IMR-90 (cell line): ENCODE measurements around the gene EML6. TPM values are rescaled to one million over a fixed set of nuclear protein-coding genes. Genes with fewer than 3 reads are reported as not detected.

ENCODE experiments used
- ATAC-seq: fragments of 200-7000 bp; cut with Tn5 transposase; 2 replicates; pipeline ENCODE4 v1.9.1; 2020; ENCODE audit warnings: low read depth, mild to moderate bottlenecking, moderate library complexity
- BruUV-seq: library from RNA; stranded (reverse); fragments of 400-500 nt; replicated peaks from 2 replicates; lab custom pipeline; 2021; lab: Mats Ljungman, UMichigan
- CTCF ChIA-PET: fragments of 300-600 bp; formaldehyde crosslinking; extraction: SDS; loops from one replicate; lab custom pipeline; 2021; ENCODE audit warnings: antibody characterized with exemption; lab: Yijun Ruan, JAX
- POLR2A ChIA-PET: fragments of 300-600 bp; sonication (Branson Sonifier 250); formaldehyde crosslinking; loops from one replicate; lab custom pipeline; 2022; ENCODE audit warnings: antibody characterized with exemption; ENCODE audit not compliant: unreplicated experiment; lab: Charles Lee
- DNase-seq: peaks from one replicate; pipeline ENCODE4 v3.0.0; 2013
- H2AFZ ChIP-seq: replicated peaks from 2 replicates; pipeline ENCODE3; 2013; ENCODE audit warnings: low read length, mild to moderate bottlenecking; ENCODE audit not compliant: poor library complexity
- H2AK5ac ChIP-seq: 2 replicates; pipeline ENCODE4 v1.6.1; 2013; ENCODE audit warnings: low read depth, low read length, inconsistent platforms
- H2AK9ac ChIP-seq: replicated peaks from 2 replicates; pipeline ENCODE3; 2013; ENCODE audit warnings: mild to moderate bottlenecking, low read depth, low read length, moderate library complexity; ENCODE audit not compliant: poor library complexity
- H2BK120ac ChIP-seq: 2 replicates; pipeline ENCODE4 v1.6.1; 2013; ENCODE audit warnings: low read depth, low read length, inconsistent platforms
- H2BK15ac ChIP-seq: 3 replicates; pipeline ENCODE4 v1.6.1; 2013; ENCODE audit warnings: low read depth, low read length, inconsistent platforms
- H2BK20ac ChIP-seq: 2 replicates; pipeline ENCODE4 v1.6.1; 2013; ENCODE audit warnings: low read depth, mild to moderate bottlenecking, inconsistent platforms, low read length, moderate library complexity
- H2BK5ac ChIP-seq: 2 replicates; pipeline ENCODE4 v1.6.1; 2013; ENCODE audit warnings: mild to moderate bottlenecking, low read depth, low read length, inconsistent platforms; ENCODE audit not compliant: poor library complexity, severe bottlenecking
- H3K14ac ChIP-seq: replicated peaks from 2 replicates; pipeline ENCODE4 v1.6.1; 2013; ENCODE audit warnings: low read depth, low read length, inconsistent platforms
- H3K18ac ChIP-seq: 2 replicates; pipeline ENCODE4 v1.6.1; 2013; ENCODE audit warnings: low read depth, low read length, control low read depth
- H3K23ac ChIP-seq: 2 replicates; pipeline ENCODE4 v1.6.1; 2013; ENCODE audit warnings: low read depth, low read length, inconsistent platforms
- H3K27ac ChIP-seq: 2 replicates; pipeline ENCODE4 v1.5.1; 2013; ENCODE audit warnings: mild to moderate bottlenecking, control low read depth, low read length; ENCODE audit not compliant: insufficient read depth
- H3K27me3 ChIP-seq: 2 replicates; pipeline ENCODE4 v1.6.1; 2013; ENCODE audit warnings: low read length; ENCODE audit not compliant: control insufficient read depth, insufficient read depth
- H3K36me3 ChIP-seq: 2 replicates; pipeline ENCODE4 v1.6.1; 2013; ENCODE audit warnings: low read length, mixed read lengths; ENCODE audit not compliant: control insufficient read depth, insufficient read depth
- H3K4ac ChIP-seq: 2 replicates; pipeline ENCODE4 v1.6.1; 2013; ENCODE audit warnings: low read depth, low read length, inconsistent platforms
- H3K4me1 ChIP-seq: 2 replicates; pipeline ENCODE4 v1.6.1; 2013; ENCODE audit warnings: low read length, mixed read lengths; ENCODE audit not compliant: control insufficient read depth, insufficient read depth
- H3K4me2 ChIP-seq: 2 replicates; pipeline ENCODE4 v1.6.1; 2013; ENCODE audit warnings: low read depth, mild to moderate bottlenecking, control low read depth, low read length, moderate library complexity
- H3K4me3 ChIP-seq: 2 replicates; pipeline ENCODE4 v1.5.1; 2013; ENCODE audit warnings: low read depth, mild to moderate bottlenecking, control low read depth, low read length, moderate library complexity; ENCODE audit not compliant: insufficient read depth
- H3K56ac ChIP-seq: 2 replicates; pipeline ENCODE4 v1.6.1; 2013; ENCODE audit warnings: low read length, inconsistent platforms; ENCODE audit not compliant: insufficient read depth; ENCODE audit errors: extremely low read depth
- H3K79me1 ChIP-seq, 2 experiments: 2 replicates each; pipeline ENCODE4 v1.6.1; 2013; ENCODE audit warnings: low read length in 2 of 2, inconsistent platforms in 1 of 2, low read depth in 1 of 2
- H3K9ac ChIP-seq: 2 replicates; pipeline ENCODE4 v1.6.1; 2013; ENCODE audit warnings: low read depth, low read length, control low read depth
- H3K9me1 ChIP-seq: 2 replicates; pipeline ENCODE4 v1.6.1; 2013; ENCODE audit warnings: low read length, inconsistent platforms; ENCODE audit not compliant: insufficient read depth
- H3K9me3 ChIP-seq: 2 replicates; pipeline ENCODE4 v1.6.1; 2013; ENCODE audit warnings: low read length; ENCODE audit not compliant: control insufficient read depth, insufficient read depth
- H4K20me1 ChIP-seq: 2 replicates; pipeline ENCODE4 v1.6.1; 2013; ENCODE audit warnings: low read length, inconsistent platforms; ENCODE audit not compliant: insufficient read depth
- H4K5ac ChIP-seq: 2 replicates; pipeline ENCODE4 v1.6.1; 2013; ENCODE audit warnings: mild to moderate bottlenecking, low read depth, low read length, control low read depth
- H4K8ac ChIP-seq, 2 experiments: 2 replicates each; pipeline ENCODE4 v1.6.1; 2013; ENCODE audit warnings: low read depth in 2 of 2, low read length in 2 of 2, control low read depth in 1 of 2, inconsistent platforms in 1 of 2
- H4K91ac ChIP-seq: 2 replicates; pipeline ENCODE4 v1.6.1; 2013; ENCODE audit warnings: low read depth, low read length, inconsistent platforms; ENCODE audit not compliant: insufficient read depth
- BHLHE40 ChIP-seq: fragments of 150-350 bp; IDR thresholded peaks from 2 replicates; pipeline ENCODE4 v1.6.1; 2016; ENCODE audit warnings: mild to moderate bottlenecking, low read depth, low read length
- MAFK ChIP-seq: IDR thresholded peaks from 2 replicates; pipeline ENCODE4 v1.6.1; 2012; ENCODE audit warnings: low read depth, low read length, improper control_type of control experiment
- WGBS, 2 experiments: methylation state at CpG; one replicate each; pipeline versions ENCODE4 v1.1.5 to v1.1.7; 2013; ENCODE audit warnings: missing lambda C conversion rate in 2 of 2; ENCODE audit not compliant: insufficient read length in 1 of 2; ENCODE audit errors: extremely low coverage in 2 of 2; 5-methylcytosine and 5-hydroxymethylcytosine counted together
- dilution Hi-C: fragments of 300-500 bp; cut with HindIII; formaldehyde crosslinking; loops from one replicate; pipeline ENCODE4 v1.14.3; 2018; ENCODE audit warnings: low sequenced_read_pairs; ENCODE audit not compliant: unreplicated experiment
- in situ Hi-C: fragments of 300-500 bp; cut with MboI; formaldehyde crosslinking; loops from 3 replicates; pipeline ENCODE4 v1.14.3; 2019; ENCODE audit warnings: low sequenced_read_pairs, inconsistent platforms, mixed read lengths
- intact Hi-C: fragments of 100-400 bp; cut with micrococcal nuclease; formaldehyde crosslinking; loops from 2 replicates; pipeline ENCODE4 v1.10.0; 2022
- polyA plus RNA-seq, 3 experiments: library from polyadenylated mRNA; depleted of rRNA; stranded (reverse); fragments of >200 nt; gene quantifications; 2 replicates each; pipeline ENCODE4 v1.2.3, GENCODE V29; 2012; ENCODE audit warnings: low replicate concordance in 1 of 3
- total RNA-seq: library from RNA; depleted of rRNA; stranded (reverse); fragments of >200 nt; gene quantifications from 2 replicates; pipeline ENCODE4 v1.2.3, GENCODE V29; 2012

Gene EML6
- total and polyA plus RNA-seq, 2 of the 4 experiments (the other 2 are of a cell fraction), result 0.18 to 0.19 TPM

DNA sequence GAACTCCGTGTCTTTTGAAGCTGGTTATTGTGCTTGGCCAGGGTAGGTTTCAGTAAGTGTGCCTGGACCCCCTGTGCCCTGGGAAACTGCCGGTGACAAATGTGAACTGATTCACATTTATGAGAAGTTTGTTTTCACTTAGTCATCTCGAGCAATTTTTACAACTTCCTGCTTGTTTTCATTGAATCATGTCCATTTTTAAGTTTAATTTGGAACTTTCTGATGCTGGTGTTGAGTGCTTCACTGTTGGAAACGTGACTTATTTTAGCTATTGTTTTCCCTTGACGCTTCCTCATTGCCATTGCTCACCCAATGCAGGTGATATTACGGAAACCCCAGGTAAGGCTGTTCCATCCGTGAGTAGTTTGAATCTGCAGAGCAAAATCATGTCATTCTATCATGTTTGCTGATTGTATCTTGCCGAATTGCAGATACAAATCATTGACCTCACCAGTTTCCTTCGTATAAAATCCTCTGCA, 229.6 kb downstream of the EML6 start:
- dilution Hi-C loops (no loop called here), intact Hi-C loops (no loop called here), in situ Hi-C loops (no loop called here)
- H3K9me1 ChIP-seq, result peaks cover 34% of the 10 kb centered on the region
- no peak overlapping the region for H2AFZ ChIP-seq
- 0 out of 2 replicates have a peak overlapping the region, but pooled peaks have one; percentile 83 for H2BK20ac ChIP-seq
- peaks cover 19% of the 10 kb centered on the region for H3K4me1 ChIP-seq
- H2AK9ac ChIP-seq, result no peak overlapping the region
- no peak overlapping the region for H3K4me3 ChIP-seq
- H3K9ac ChIP-seq, result no peak overlapping the region
- no peaks in the 10 kb centered on the region for H4K20me1 ChIP-seq
- H3K79me1 ChIP-seq, result peaks cover 0 to 25% of the 10 kb centered on the region in 2 experiments; a peak in 3 of 4 replicates
- H3K27me3 ChIP-seq, result no peaks in the 10 kb centered on the region
- peak overlapping the region; percentile 60; the same call in 1 of the 3 replicates for H2BK15ac ChIP-seq
- WGBS, 2 experiments, result no CpG with 5 or more reads among the region's 9 CpGs
- no peak overlapping the region for H3K27ac ChIP-seq
- H3K23ac ChIP-seq, result no peak overlapping the region
- TF ChIP-seq MAFK (no peak), BHLHE40 (peak; percentile 5; the same call in 1 of the 2 replicates)
- 0 out of 2 replicates have a peak overlapping the region, but pooled peaks have one; percentile 29 for H3K14ac ChIP-seq
- no peak overlapping the region for H3K18ac ChIP-seq
- ChIA-PET CTCF (interaction anchor here (0.7 kb wide), 1 partner anchor 115 kb away, joined by 5 read pairs; no protein-coding TSS in a partner anchor), POLR2A (no interaction called here)
- H3K36me3 ChIP-seq, result no peaks in the 10 kb centered on the region
- no TSS peak for BruUV-seq
- H3K9me3 ChIP-seq, result no peaks in the 10 kb centered on the region
- no peak overlapping the region for H4K91ac ChIP-seq
- H3K56ac ChIP-seq, result no peak overlapping the region
- peak overlapping the region; percentile 38; the same call in 1 of the 2 replicates for H3K4ac ChIP-seq
- H2BK120ac ChIP-seq, result peak overlapping the region; percentile 65
- no peak for ATAC-seq
- no peak overlapping the region for H4K5ac ChIP-seq
- peak overlapping the region; percentile 32; the same call in 1 of the 2 replicates for H3K4me2 ChIP-seq
- H2BK5ac ChIP-seq, result no peak overlapping the region
- 0 out of 2 replicates have a peak overlapping the region, but pooled peaks have one; percentile 62 for H2AK5ac ChIP-seq
- H4K8ac ChIP-seq, result peak overlapping the region in 1 of 2 experiments; percentile 18; a peak in 1 of 4 replicates
- DNase-seq, result no peak
